OCI-LY7 (cell line): ENCODE measurements around the gene BLTP2. TPM values are rescaled to one million over a fixed set of nuclear protein-coding genes. Genes with fewer than 3 reads are reported as not detected.

ENCODE experiments used
- BruUV-seq: library from RNA; stranded (reverse); fragments of 400-500 nt; replicated peaks from 2 replicates; lab custom pipeline; 2021; lab: Mats Ljungman, UMichigan
- CTCF ChIA-PET: fragments of 300-600 bp; sonication (Branson Sonifier 250); formaldehyde crosslinking; loops from one replicate; lab custom pipeline; 2022; ENCODE audit warnings: antibody characterized with exemption; ENCODE audit not compliant: unreplicated experiment; lab: Charles Lee
- POLR2A ChIA-PET: fragments of 300-600 bp; sonication (Branson Sonifier 250); formaldehyde crosslinking; loops from one replicate; lab custom pipeline; 2022; ENCODE audit warnings: antibody characterized with exemption; lab: Charles Lee
- DNase-seq: peaks from one replicate; pipeline ENCODE4 v3.0.0-alpha.2; 2015; ENCODE audit warnings: low spot score
- H2AFZ ChIP-seq: fragments of 200-600 bp; sonication (generic), shearing (Covaris generic); 2 replicates; pipeline ENCODE4 v1.6.1; 2014; ENCODE audit warnings: mild to moderate bottlenecking, antibody characterized with exemption, low read length, moderate library complexity
- H3K27ac ChIP-seq: fragments of 200-600 bp; sonication (generic); 2 replicates; pipeline ENCODE4 v1.5.1; 2014; ENCODE audit warnings: mixed run types, low read depth, mild to moderate bottlenecking, moderate library complexity, low read length, inconsistent platforms; ENCODE audit not compliant: poor library complexity, severe bottlenecking
- H3K36me3 ChIP-seq: fragments of 200-600 bp; sonication (generic); 2 replicates; pipeline ENCODE4 v1.6.1; 2014; ENCODE audit warnings: mild to moderate bottlenecking, antibody characterized with exemption, low read length, moderate library complexity, mixed read lengths; ENCODE audit not compliant: insufficient read depth
- H3K4me1 ChIP-seq: fragments of 200-600 bp; sonication (generic); 2 replicates; pipeline ENCODE4 v1.5.1; 2014; ENCODE audit warnings: mild to moderate bottlenecking, low read length; ENCODE audit not compliant: insufficient read depth, poor library complexity, severe bottlenecking
- H3K4me2 ChIP-seq: fragments of 200-600 bp; sonication (generic); 2 replicates; pipeline ENCODE4 v1.6.1; 2014; ENCODE audit warnings: mild to moderate bottlenecking, low read length
- H3K4me3 ChIP-seq: fragments of 200-600 bp; sonication (generic); 2 replicates; pipeline ENCODE4 v1.5.1; 2014; ENCODE audit warnings: mild to moderate bottlenecking, low read depth, low read length; ENCODE audit not compliant: poor library complexity, severe bottlenecking
- H3K79me2 ChIP-seq: fragments of 200-600 bp; sonication (generic); 2 replicates; pipeline ENCODE4 v1.6.1; 2016; ENCODE audit warnings: low read depth, mild to moderate bottlenecking, low read length, moderate library complexity, mixed read lengths; ENCODE audit not compliant: insufficient read depth
- H3K9me2 ChIP-seq: fragments of 200-600 bp; sonication (generic); 2 replicates; pipeline ENCODE4 v1.6.1; 2016; ENCODE audit warnings: mild to moderate bottlenecking, low read length, mixed read lengths; ENCODE audit not compliant: insufficient read depth
- H3K9me3 ChIP-seq: fragments of 200-600 bp; sonication (generic); 2 replicates; pipeline ENCODE4 v1.6.1; 2014; ENCODE audit warnings: mild to moderate bottlenecking, mixed run types, low read length, mixed read lengths
- H4K20me1 ChIP-seq: fragments of 200-600 bp; sonication (generic); 2 replicates; pipeline ENCODE4 v1.6.1; 2014; ENCODE audit warnings: mild to moderate bottlenecking, antibody characterized with exemption, low read length, moderate library complexity, mixed read lengths; ENCODE audit not compliant: insufficient read depth
- CTCF ChIP-seq: fragments of 200-600 bp; sonication (generic); conservative IDR thresholded peaks from 2 replicates; pipeline ENCODE4 v1.5.1; 2014; ENCODE audit warnings: mild to moderate bottlenecking, antibody characterized with exemption, low read length, moderate library complexity, mixed read lengths
- EZH2phosphoT487 ChIP-seq: fragments of 200-600 bp; sonication (generic); IDR thresholded peaks from 2 replicates; pipeline ENCODE4 v1.6.1; 2018; ENCODE audit warnings: low read depth, borderline replicate concordance, mild to moderate bottlenecking, mixed run types, antibody characterized with exemption, low read length, moderate library complexity, mixed read lengths
- intact Hi-C: fragments of 100-400 bp; cut with micrococcal nuclease; formaldehyde crosslinking; loops from one replicate; pipeline ENCODE4 v1.10.0; 2022; ENCODE audit not compliant: unreplicated experiment
- total RNA-seq, 2 experiments: library from RNA; depleted of rRNA in 1 of 2; stranded (reverse); fragments of >200 nt in 1 of 2; shearing (Covaris generic) in 1 of 2; gene quantifications; 2 replicates each; pipeline ENCODE4 v1.2.3, GENCODE V29; 2014 to 2022

BLTP2 gene
- total RNA-seq, 2 experiments from 2014 or later = 147 to 185 TPM

- DNase-seq = peak; percentile 24
- Histone ChIP-seq H3K27ac (peak overlapping the region; percentile 73), H3K4me1 (peaks cover 23% of the 10 kb centered on the region), H3K79me2 (peaks cover 42% of the 10 kb centered on the region), H3K4me3 (peak overlapping the region; percentile 82), H3K4me2 (peak overlapping the region; percentile 93), H2AFZ (peak overlapping the region; percentile 41; the same call in 1 of the 2 replicates), H3K9me3 (no peaks in the 10 kb centered on the region), H4K20me1 (0 out of 2 replicates have a peak, but pooled peaks cover 4% of the 10 kb centered on the region), H3K36me3 (peaks cover 53% of the 10 kb centered on the region), H3K9me2 (no peaks in the 10 kb centered on the region)
- ChIA-PET CTCF (interaction anchor here (0.7 to 1.0 kb wide), 2 partner anchors 21 to 50 kb away, joined by 3 read pairs; partner anchors contain the start of gene ALDOC), POLR2A (interaction anchor here (0.7 to 1.7 kb wide), 11 partner anchors 10 to 63 kb away, joined by 3 to 12 read pairs (median 3); partner anchors contain the start of genes ALDOC and PIGS)
- TF ChIP-seq CTCF = no peak
- TF ChIP-seq EZH2phosphoT487 = no peak
- BruUV-seq = no TSS peak
- intact Hi-C loops = loop anchor here (2.0 kb wide), 1 partner anchor 27 kb away; the partner anchor contains the start of gene PIGS
These were observed 47.2 kb downstream of the BLTP2 start for GRCh38 chr17:28597606-28598383.

Other genes with a start within 250 kb of the BLTP2 start
- 0.85 and 1.5 TPM in 2 replicates for gene SLC46A1, start 238.9 kb downstream of the BLTP2 start, total RNA-seq (2014; rRNA removed; shearing (Covaris generic))
- gene SLC46A1, start 238.9 kb downstream of the BLTP2 start, total RNA-seq (2022) = 1.2 and 2.2 TPM in 2 replicates
- gene SLC13A2, start 171.5 kb downstream of the BLTP2 start, total RNA-seq (2014; rRNA removed; shearing (Covaris generic)) = not detected in 2 replicates
- gene SLC13A2, start 171.5 kb downstream of the BLTP2 start, total RNA-seq (2022) = not detected in 2 replicates
- gene FOXN1, start 138.8 kb downstream of the BLTP2 start, total RNA-seq (2014; rRNA removed; shearing (Covaris generic)) = not detected in 2 replicates
- gene FOXN1, start 138.8 kb downstream of the BLTP2 start, total RNA-seq (2022) = not detected in 2 replicates
- 10.5 and 14.2 TPM in 2 replicates for gene UNC119, start 92.5 kb downstream of the BLTP2 start, total RNA-seq (2014; rRNA removed; shearing (Covaris generic))
- gene UNC119, start 92.5 kb downstream of the BLTP2 start, total RNA-seq (2022) = 8.4 and 14.9 TPM in 2 replicates
- 13.9 and 23.7 TPM in 2 replicates for gene PIGS, start 73.6 kb downstream of the BLTP2 start, total RNA-seq (2014; rRNA removed; shearing (Covaris generic))
- gene PIGS, start 73.6 kb downstream of the BLTP2 start, total RNA-seq (2022) = 34.0 and 34.5 TPM in 2 replicates
- 62.4 and 70.7 TPM in 2 replicates for gene ALDOC, start 68.3 kb downstream of the BLTP2 start, total RNA-seq (2014; rRNA removed; shearing (Covaris generic))
- 25.7 and 46.2 TPM in 2 replicates for gene ALDOC, start 68.3 kb downstream of the BLTP2 start, total RNA-seq (2022)
- gene SPAG5, start 46.1 kb downstream of the BLTP2 start, total RNA-seq (2014; rRNA removed; shearing (Covaris generic)) = 161 and 163 TPM in 2 replicates
- 152 and 156 TPM in 2 replicates for gene SPAG5, start 46.1 kb downstream of the BLTP2 start, total RNA-seq (2022)
- gene RSKR, start 31.0 kb downstream of the BLTP2 start, total RNA-seq (2014; rRNA removed; shearing (Covaris generic)) = 24.7 and 30.4 TPM in 2 replicates
- 59.6 and 66.2 TPM in 2 replicates for gene RSKR, start 31.0 kb downstream of the BLTP2 start, total RNA-seq (2022)
- gene SDF2, start 16.7 kb upstream of the BLTP2 start, total RNA-seq (2014; rRNA removed; shearing (Covaris generic)) = 31.2 and 31.8 TPM in 2 replicates
- 32.9 and 38.6 TPM in 2 replicates for gene SDF2, start 16.7 kb upstream of the BLTP2 start, total RNA-seq (2022)
- gene SUPT6H, start 17.0 kb upstream of the BLTP2 start, total RNA-seq (2014; rRNA removed; shearing (Covaris generic)) = 32.1 and 33.7 TPM in 2 replicates
- gene SUPT6H, start 17.0 kb upstream of the BLTP2 start, total RNA-seq (2022) = 70.4 and 76.5 TPM in 2 replicates
- gene PROCA1, start 66.7 kb upstream of the BLTP2 start, total RNA-seq (2014; rRNA removed; shearing (Covaris generic)) = 4.5 and 11.3 TPM in 2 replicates
- gene PROCA1, start 66.7 kb upstream of the BLTP2 start, total RNA-seq (2022) = 4.6 and 5.9 TPM in 2 replicates
- gene RAB34, start 72.7 kb upstream of the BLTP2 start, total RNA-seq (2014; rRNA removed; shearing (Covaris generic)) = 0.22 TPM in 1 of 2 replicates, not detected in the other
- gene RAB34, start 72.7 kb upstream of the BLTP2 start, total RNA-seq (2022) = 0.46 and 0.99 TPM in 2 replicates
- 930 and 1,152 TPM in 2 replicates for gene RPL23A, start 74.8 kb upstream of the BLTP2 start, total RNA-seq (2014; rRNA removed; shearing (Covaris generic))
- 2,557 and 2,633 TPM in 2 replicates for gene RPL23A, start 74.8 kb upstream of the BLTP2 start, total RNA-seq (2022)
- gene TLCD1, start 81.1 kb upstream of the BLTP2 start, total RNA-seq (2014; rRNA removed; shearing (Covaris generic)) = 0.28 and 1.6 TPM in 2 replicates
- gene TLCD1, start 81.1 kb upstream of the BLTP2 start, total RNA-seq (2022) = 2.5 and 3.4 TPM in 2 replicates
- gene NEK8, start 83.6 kb upstream of the BLTP2 start, total RNA-seq (2014; rRNA removed; shearing (Covaris generic)) = 12.2 and 17.0 TPM in 2 replicates
- gene NEK8, start 83.6 kb upstream of the BLTP2 start, total RNA-seq (2022) = 14.0 and 15.1 TPM in 2 replicates
- 73.6 and 105 TPM in 2 replicates for gene TRAF4, start 98.9 kb upstream of the BLTP2 start, total RNA-seq (2014; rRNA removed; shearing (Covaris generic))
- 116 and 123 TPM in 2 replicates for gene TRAF4, start 98.9 kb upstream of the BLTP2 start, total RNA-seq (2022)
- 4.0 and 4.6 TPM in 2 replicates for gene FAM222B, start 197.6 kb upstream of the BLTP2 start, total RNA-seq (2014; rRNA removed; shearing (Covaris generic))
- 15.2 and 19.7 TPM in 2 replicates for gene FAM222B, start 197.6 kb upstream of the BLTP2 start, total RNA-seq (2022)
- gene ERAL1, start 209.9 kb upstream of the BLTP2 start, total RNA-seq (2014; rRNA removed; shearing (Covaris generic)) = 25.0 and 30.8 TPM in 2 replicates
- gene ERAL1, start 209.9 kb upstream of the BLTP2 start, total RNA-seq (2022) = 58.0 and 62.1 TPM in 2 replicates